Measurements from ENCODE around the gene BRAP. TPM values are rescaled to one million over a fixed set of nuclear protein-coding genes. Genes with fewer than 3 reads are reported as not detected.

BRAP gene
- total RNA-seq, 3 donors from 2014 or later (not counting 1 experiment from before 2014, with no cell fraction given) = 24.6 to 28.8 (median 27.8) TPM

DNA sequence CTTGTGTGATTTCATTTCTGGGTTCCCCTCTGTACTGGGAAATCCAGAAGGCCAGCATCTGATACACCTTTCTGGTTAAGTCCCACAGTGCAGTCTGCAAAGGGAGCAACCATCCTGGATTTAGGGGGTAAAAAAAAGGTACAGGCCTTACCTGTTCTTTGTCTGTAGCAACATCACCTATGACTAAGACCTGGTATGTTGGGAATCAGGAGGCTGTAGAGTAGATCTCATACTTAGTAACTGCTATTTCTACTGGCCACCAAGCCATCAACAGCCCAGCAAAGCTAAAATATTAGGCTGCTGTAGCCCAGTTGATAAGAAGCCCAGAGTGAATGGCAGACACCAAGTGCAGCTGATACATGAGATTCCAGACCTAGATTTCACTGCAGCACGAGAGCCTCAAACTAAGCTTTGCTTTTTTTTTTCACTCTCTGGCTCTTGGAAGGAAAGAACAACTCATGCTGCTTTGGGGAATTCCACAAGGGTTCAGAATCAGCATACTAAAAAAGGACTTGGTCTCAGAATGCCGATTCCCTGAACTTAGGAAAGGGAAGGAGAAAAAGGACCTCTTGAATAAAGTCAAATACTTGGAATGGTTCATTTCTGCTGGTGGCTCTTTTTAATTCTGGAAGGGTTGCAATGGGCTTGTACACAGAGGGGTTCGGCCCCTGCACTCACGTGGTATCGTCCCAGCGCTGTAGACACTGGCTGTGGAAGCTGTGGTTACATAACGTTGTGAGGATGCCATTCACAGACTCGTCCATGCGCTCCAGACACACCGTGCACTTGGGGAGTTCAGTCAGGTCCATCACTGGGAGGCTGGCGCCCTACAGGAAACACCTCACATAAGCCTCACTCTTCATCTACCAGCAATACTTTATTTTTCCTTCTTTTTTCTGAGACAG is 20.5 kb downstream of the BRAP start:
- Mint-ChIP-seq H3K4me3 (no peak overlapping the region), H3K27me3 (ENCODE audit: low read depth in 2 of 2) (no peaks in the 10 kb centered on the region), H3K4me1 (peaks cover 4 to 5% of the 10 kb centered on the region in 2 donors), H3K36me3 (peaks cover 16% of the 10 kb centered on the region), H3K9me3 (no peaks in the 10 kb centered on the region), H3K27ac (peak overlapping the region in 1 of 2 donors; percentile 32)
- Histone ChIP-seq H3K4me1 (ENCODE audit: control insufficient read depth, insufficient read depth, low read length) (no peaks in the 10 kb centered on the region), H3K9me3 (ENCODE audit: control insufficient read depth, insufficient read depth, low read length) (no peaks in the 10 kb centered on the region), H3K4me3 (ENCODE audit: low read length) (no peak overlapping the region), H3K27ac (ENCODE audit: low read length) (no peak overlapping the region), H3K36me3 (ENCODE audit: control insufficient read depth, insufficient read depth, low read length) (peaks cover 62% of the 10 kb centered on the region), H3K27me3 (ENCODE audit: control insufficient read depth, insufficient read depth, low read length) (no peaks in the 10 kb centered on the region)
- intact Hi-C loops (cut with micrococcal nuclease) = no loop called here
- DNase-seq (no peak), ATAC-seq (no peak)
- WGBS (ENCODE audit: insufficient coverage) = 95% methylated on average over 11 of the region's 11 CpGs
- TF ChIP-seq, protein P1, sequence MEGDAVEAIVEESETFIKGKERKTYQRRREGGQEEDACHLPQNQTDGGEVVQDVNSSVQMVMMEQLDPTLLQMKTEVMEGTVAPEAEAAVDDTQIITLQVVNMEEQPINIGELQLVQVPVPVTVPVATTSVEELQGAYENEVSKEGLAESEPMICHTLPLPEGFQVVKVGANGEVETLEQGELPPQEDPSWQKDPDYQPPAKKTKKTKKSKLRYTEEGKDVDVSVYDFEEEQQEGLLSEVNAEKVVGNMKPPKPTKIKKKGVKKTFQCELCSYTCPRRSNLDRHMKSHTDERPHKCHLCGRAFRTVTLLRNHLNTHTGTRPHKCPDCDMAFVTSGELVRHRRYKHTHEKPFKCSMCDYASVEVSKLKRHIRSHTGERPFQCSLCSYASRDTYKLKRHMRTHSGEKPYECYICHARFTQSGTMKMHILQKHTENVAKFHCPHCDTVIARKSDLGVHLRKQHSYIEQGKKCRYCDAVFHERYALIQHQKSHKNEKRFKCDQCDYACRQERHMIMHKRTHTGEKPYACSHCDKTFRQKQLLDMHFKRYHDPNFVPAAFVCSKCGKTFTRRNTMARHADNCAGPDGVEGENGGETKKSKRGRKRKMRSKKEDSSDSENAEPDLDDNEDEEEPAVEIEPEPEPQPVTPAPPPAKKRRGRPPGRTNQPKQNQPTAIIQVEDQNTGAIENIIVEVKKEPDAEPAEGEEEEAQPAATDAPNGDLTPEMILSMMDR (IDR thresholded peaks at IDR 0.05) = no peak

DNA sequence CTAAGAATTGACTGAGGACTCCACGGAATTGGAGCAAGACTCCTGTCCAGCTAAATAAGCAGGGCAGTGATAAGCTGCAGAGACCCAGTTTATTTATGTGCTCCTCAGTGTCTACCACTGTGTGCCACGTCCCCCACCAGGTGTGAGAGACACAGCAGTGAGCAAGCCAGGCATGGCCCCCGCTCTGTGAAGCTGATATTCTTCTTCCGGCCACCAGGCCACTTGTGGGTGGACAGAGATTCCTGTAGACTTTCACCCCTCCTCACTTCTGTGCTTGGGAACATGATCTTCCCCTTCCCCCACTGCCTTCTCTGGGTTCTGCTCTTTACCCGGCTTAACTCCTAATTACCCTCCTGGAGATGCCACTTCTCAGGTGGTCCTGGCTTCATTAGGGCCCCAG is 21.3 kb downstream of the BRAP start:
- Histone ChIP-seq H3K27ac (ENCODE audit: low read length) (no peak overlapping the region), H3K9me3 (ENCODE audit: control insufficient read depth, insufficient read depth, low read length) (no peaks in the 10 kb centered on the region), H3K4me3 (ENCODE audit: low read length) (no peak overlapping the region), H3K4me1 (ENCODE audit: control insufficient read depth, insufficient read depth, low read length) (no peaks in the 10 kb centered on the region), H3K27me3 (ENCODE audit: control insufficient read depth, insufficient read depth, low read length) (no peaks in the 10 kb centered on the region), H3K36me3 (ENCODE audit: control insufficient read depth, insufficient read depth, low read length) (peaks cover 62% of the 10 kb centered on the region)
- H3K4me1 Mint-ChIP-seq = peaks cover 0 to 5% of the 10 kb centered on the region in 2 donors
- TF ChIP-seq, protein P1 (IDR thresholded peaks at IDR 0.05) = no peak
- DNase-seq = no peak
- H3K4me3 Mint-ChIP-seq = no peak overlapping the region
- H3K27me3 Mint-ChIP-seq (ENCODE audit: low read depth in 2 of 2) = no peaks in the 10 kb centered on the region
- no peaks in the 10 kb centered on the region for H3K9me3 Mint-ChIP-seq
- peak overlapping the region in 1 of 2 donors; percentile 32 for H3K27ac Mint-ChIP-seq
- ATAC-seq = no peak
- intact Hi-C loops (cut with micrococcal nuclease) = no loop called here
- WGBS (ENCODE audit: insufficient coverage) = 95% methylated on average over 5 of the region's 5 CpGs
- peaks cover 9% of the 10 kb centered on the region for H3K36me3 Mint-ChIP-seq

DNA sequence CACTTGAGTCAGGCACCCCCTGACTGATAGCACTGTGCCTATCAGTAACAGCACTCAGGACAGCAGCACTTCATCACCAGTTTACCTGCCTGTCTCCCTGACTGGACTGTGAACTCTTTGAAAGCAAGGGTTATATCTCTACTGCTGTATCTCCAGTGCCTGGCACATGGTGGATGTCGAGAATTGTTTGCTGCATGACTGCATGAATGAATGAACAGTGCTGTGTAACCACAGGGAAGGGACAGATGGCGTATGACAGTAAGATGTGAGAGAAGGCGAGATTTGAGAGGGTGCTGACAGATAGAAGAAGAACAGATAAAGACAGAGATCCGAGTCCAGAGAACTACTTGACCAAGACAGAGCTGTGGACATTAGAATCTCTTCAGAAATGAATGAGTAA is 29.7 kb downstream of the BRAP start:
- H3K36me3 ChIP-seq (ENCODE audit: control insufficient read depth, insufficient read depth, low read length) = peaks cover 69% of the 10 kb centered on the region

More for the DNA sequence above, 29.7 kb downstream of the BRAP start:
- H3K27ac ChIP-seq (ENCODE audit: low read length) = no peak overlapping the region
- no peak for DNase-seq
- ATAC-seq = no peak
- H3K4me3 Mint-ChIP-seq = no peak overlapping the region
- H3K9me3 Mint-ChIP-seq = no peaks in the 10 kb centered on the region
- H3K4me1 Mint-ChIP-seq = peaks cover 0 to 5% of the 10 kb centered on the region in 2 donors
- peaks cover 17% of the 10 kb centered on the region for H3K36me3 Mint-ChIP-seq
- H3K27me3 Mint-ChIP-seq (ENCODE audit: low read depth in 2 of 2) = no peaks in the 10 kb centered on the region
- peak overlapping the region in 1 of 2 donors; percentile 17 for H3K27ac Mint-ChIP-seq
- TF ChIP-seq, protein P1 (IDR thresholded peaks at IDR 0.05) = no peak
- no peaks in the 10 kb centered on the region for H3K27me3 ChIP-seq (ENCODE audit: control insufficient read depth, insufficient read depth, low read length)
- H3K9me3 ChIP-seq (ENCODE audit: control insufficient read depth, insufficient read depth, low read length) = no peaks in the 10 kb centered on the region
- no peak overlapping the region for H3K4me3 ChIP-seq (ENCODE audit: low read length)
- intact Hi-C loops (cut with micrococcal nuclease) = no loop called here
- H3K4me1 ChIP-seq (ENCODE audit: control insufficient read depth, insufficient read depth, low read length) = no peaks in the 10 kb centered on the region
- 99% methylated on average over 4 of the region's 4 CpGs for WGBS (ENCODE audit: insufficient coverage)

All from natural killer cell (primary cell).